HG02870 (cell line): Measurements from ENCODE around the gene CMIP.
A peak's percentile ranks its signal among the peaks of the same experiment; 100 is the strongest.

Experiments used
- ATAC-seq: cut with Tn5 transposase; IDR thresholded peaks from one replicate; pipeline ENCODE4 v1.9.1; 2021; ENCODE audit warnings: mild to moderate bottlenecking, moderate library complexity; ENCODE audit not compliant: unreplicated experiment

Gene CMIP

GRCh38 chr16:81458827-81459598, 14.4 kb downstream of the CMIP start:
- no peak for ATAC-seq

- ATAC-seq: no peak
Observed at GRCh38 chr16:81460075-81460474, 15.5 kb downstream of the CMIP start.

GRCh38 chr16:81461243-81461642, 16.6 kb downstream of the CMIP start:
- ATAC-seq: no peak

DNA sequence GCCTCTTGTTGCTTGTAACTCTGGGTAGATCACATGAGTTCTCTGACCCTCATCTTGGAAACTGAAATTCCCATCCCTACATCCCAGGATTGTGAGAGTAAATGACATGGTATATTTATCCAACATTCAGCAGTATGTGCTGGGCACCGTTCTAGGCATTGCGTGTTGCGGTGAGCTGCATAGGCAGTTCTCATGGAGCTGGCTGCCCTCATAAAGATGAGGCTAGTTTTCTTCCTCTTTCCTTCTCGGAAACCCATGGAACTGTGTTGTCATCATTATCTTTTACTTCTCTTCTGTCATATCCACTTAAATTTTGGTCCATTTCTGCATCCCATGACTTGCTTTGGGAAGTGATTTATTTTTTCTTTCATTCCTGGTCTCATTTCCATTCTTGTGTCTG, 17.2 kb downstream of the CMIP start:
- ATAC-seq: no peak

GRCh38 chr16:81462683-81463082, 18.1 kb downstream of the CMIP start:
- ATAC-seq: no peak

- ATAC-seq: no peak
Observed at GRCh38 chr16:81463296-81463890, 18.8 kb downstream of the CMIP start.

DNA sequence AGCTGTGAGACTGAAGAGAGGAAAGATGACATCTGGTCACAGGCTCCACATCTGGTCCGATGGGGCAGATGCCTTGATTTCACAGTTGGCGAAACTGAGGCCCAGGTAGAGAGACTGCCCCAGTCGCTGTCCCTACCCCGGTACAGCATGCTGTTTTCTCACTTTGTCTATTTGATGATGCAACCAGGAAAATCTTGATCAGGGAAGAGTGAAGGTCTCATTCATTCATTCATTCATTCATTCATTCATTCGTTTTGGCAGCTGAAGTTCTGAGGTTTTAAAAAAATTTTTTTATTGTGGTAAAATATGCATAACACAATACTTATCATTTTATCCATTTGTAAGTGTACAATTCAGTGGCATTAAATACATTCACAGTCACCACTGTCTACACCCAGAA, 19.7 kb downstream of the CMIP start:
- ATAC-seq: no peak

DNA sequence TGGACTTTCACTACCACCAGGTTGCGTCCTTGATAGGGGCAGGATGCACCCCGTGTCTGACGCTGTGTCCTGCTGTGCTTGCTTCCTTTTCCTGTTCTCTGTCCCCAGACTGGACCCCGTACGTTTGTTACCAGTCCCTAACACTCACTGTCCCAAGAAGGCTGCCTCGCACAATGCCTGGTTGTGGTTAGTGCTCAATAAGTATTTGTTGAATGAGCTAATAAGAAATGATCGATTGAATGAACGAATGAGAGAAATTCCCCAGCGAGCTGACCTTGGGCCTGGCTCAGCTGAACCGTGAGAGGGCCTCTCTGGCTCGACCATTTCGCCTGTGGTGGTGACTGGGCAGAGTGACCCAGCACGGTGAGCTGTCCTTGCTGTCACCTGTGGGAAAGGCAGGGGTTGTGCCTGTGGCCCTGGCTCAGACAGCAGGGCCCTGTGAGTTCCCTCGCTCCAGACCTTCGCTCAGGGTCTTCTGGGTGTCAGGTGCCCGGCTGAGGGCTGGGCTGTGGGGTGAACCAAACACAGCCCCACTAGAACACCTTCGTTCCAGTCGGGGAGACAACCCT, 20.9 kb downstream of the CMIP start:
- ATAC-seq: no peak

- no peak for ATAC-seq
Observed at GRCh38 chr16:81466356-81466980, 21.9 kb downstream of the CMIP start.

GRCh38 chr16:81467072-81467471, 22.5 kb downstream of the CMIP start:
- no peak for ATAC-seq

GRCh38 chr16:81467815-81468214, 23.2 kb downstream of the CMIP start:
- no peak for ATAC-seq

GRCh38 chr16:81468269-81468902, 23.8 kb downstream of the CMIP start:
- ATAC-seq: no peak

DNA sequence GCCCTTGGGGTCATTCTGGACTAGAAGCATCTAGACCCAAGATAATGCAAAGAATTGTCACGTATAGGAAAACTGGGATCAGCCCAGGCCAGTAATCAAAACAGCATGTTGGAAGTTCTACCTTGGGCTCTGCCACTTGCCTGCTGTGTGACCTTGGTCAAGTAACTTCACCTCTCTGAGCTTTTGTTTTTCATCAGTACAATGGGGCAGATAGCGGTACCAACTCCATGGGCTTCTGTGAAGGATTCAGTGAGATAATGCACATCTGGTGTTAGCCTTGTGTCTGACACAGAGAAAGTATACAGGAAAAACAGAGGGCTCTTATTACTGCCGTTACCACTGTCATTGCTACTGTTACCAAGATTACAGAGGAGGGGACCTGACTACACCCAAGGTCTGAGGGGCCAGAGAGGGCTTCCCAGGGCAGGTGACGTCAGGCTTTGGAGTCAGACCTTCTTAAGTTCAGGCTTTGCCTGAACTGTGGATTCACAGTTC, 24.6 kb downstream of the CMIP start:
- ATAC-seq: no peak

DNA sequence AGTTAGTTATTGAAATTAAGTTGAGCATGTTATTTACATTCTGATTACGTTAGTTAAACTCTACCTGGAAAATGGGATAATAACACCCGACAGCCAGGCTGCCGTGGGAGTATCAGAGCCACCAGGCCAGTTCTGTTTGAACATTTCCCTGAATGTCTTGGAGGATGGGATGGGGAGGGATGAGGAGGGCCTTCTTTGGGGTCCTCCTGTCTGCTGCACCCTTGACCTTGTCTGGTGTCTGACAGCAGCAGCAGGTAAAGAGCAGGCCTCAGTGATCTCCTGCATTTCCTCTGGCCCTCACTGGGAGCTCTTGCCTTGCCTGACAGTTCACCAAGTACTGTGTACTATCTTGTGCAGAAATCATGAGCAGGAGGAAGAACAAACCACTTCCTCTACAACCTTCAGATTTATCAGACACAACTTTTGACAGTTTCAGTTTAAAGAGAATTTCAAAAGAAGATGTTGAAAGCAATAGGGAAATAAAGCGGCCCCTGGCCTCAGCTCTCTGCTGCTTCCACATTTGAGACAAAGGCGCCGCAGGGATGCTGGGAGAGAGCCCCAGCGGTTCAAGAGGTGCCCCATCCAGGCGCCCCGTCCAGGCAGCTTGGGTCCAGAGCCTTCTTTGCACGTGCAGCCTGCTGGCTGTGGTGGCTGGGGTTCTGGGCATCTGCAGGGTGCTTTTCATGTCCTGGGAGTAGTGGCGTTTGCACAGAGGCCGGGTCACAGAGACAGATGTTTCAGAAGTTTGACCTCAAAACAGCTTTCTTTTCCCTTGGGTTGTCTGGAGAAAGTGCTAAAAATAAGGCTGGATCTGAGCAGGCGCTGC, 25.3 kb downstream of the CMIP start:
- peak; percentile 82 for ATAC-seq

- no peak for ATAC-seq
Observed at GRCh38 chr16:81470796-81471636, 26.4 kb downstream of the CMIP start.

- ATAC-seq: no peak
Observed at GRCh38 chr16:81471882-81472281, 27.3 kb downstream of the CMIP start.

DNA sequence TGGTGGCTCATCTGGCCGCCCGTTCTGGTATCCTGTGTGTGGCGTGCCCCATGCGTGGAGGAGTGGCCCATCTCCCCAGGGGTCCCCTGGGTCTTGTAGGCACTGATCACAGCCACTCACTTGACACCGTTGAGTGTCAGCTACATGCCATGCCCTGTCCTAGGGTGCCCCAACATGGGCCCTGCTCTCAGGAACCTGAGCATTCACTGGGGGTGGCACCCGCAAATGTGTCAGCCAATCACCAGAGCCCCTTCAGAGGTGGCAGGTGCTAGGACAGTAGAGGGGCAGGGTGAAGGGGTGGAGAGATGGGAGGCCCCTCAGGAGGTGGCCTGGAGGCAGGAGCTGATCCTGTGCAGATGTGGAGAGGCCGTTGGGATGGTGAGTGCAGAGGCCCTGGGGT, 27.8 kb downstream of the CMIP start:
- ATAC-seq: no peak

DNA sequence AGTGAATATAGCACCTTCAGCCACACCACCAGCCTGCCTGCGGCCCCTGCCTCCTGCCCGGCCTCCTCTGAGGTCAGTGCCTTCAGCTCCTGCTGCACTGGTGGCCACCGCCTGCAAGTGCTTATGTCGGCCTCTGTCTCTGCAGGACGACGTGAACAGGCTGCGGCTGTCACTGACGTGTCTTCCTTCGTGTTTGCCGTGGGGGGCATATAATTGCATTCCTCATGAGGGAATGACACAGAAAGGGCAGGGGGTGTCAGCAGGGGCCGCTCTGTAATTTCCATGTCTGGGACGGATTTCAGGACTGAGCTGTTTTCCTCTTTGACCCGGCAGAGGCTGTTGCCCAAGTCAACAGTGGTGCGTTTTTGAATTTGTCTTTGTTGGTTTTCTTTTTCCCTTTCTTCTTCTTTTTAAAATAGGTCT, 28.5 kb downstream of the CMIP start:
- no peak for ATAC-seq

- ATAC-seq: no peak
Observed at GRCh38 chr16:81473558-81473957, 28.9 kb downstream of the CMIP start.
